HG03196 (cell line): ENCODE measurements around the gene NFIA.

Source experiments
- ATAC-seq: cut with Tn5 transposase; IDR thresholded peaks from one replicate; pipeline ENCODE4 v1.9.1; 2021; ENCODE audit not compliant: unreplicated experiment

Gene NFIA

GRCh38 chr1:61082311-61083012 is at the start of gene NFIA:
TSS of gene NFIA (plus strand) at chr1:61082561.
- ATAC-seq = no peak

GRCh38 chr1:61035880-61036279 is 46.5 kb upstream of the NFIA start:
- ATAC-seq = no peak

GRCh38 chr1:61042466-61043009 is 39.8 kb upstream of the NFIA start:
- ATAC-seq = no peak

GRCh38 chr1:61043010-61043820 is 39.1 kb upstream of the NFIA start:
- ATAC-seq = peak; percentile 61

DNA sequence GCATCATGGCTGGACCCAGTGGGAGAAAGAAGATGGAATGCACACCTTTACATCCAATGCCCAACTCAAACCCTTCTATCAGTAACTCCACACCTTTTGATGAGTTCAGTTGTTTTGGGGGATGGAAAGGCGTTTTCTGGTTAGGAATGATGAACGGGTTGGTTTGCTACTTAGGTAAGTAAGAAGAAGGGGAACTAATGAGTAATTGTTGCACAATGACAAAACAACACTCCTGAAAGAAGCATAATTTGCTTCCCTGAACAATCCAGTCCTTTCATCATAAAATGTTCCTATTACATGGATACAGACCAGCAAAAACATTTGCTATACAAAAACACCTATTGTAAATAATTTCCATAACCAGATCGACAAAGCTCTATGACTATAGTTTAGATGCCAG is 35.9 kb upstream of the NFIA start:
- ATAC-seq = no peak

- ATAC-seq = no peak
Measured at GRCh38 chr1:61047061-61047460, 35.3 kb upstream of the NFIA start.

- ATAC-seq = peak; percentile 70
Measured at GRCh38 chr1:61049850-61050540, 32.4 kb upstream of the NFIA start.

GRCh38 chr1:61050541-61051442 is 31.6 kb upstream of the NFIA start:
- no peak for ATAC-seq

DNA sequence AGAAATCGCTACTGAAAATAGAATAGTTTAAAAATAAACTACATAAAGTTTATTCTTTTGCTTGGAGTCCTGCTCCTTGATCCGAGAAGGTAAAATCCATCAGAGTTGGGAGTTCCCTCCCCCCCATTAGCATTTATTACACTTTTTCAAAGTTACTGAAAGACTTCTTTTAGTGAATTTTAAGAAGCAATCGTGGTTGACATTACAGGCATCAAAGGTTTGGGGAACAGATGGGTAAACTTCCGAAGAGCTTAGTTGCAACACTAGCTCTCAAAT is 31.0 kb upstream of the NFIA start:
- ATAC-seq = no peak

GRCh38 chr1:61051719-61052394 is 30.5 kb upstream of the NFIA start:
- no peak for ATAC-seq

- no peak for ATAC-seq
Measured at GRCh38 chr1:61052395-61053225, 29.8 kb upstream of the NFIA start.

DNA sequence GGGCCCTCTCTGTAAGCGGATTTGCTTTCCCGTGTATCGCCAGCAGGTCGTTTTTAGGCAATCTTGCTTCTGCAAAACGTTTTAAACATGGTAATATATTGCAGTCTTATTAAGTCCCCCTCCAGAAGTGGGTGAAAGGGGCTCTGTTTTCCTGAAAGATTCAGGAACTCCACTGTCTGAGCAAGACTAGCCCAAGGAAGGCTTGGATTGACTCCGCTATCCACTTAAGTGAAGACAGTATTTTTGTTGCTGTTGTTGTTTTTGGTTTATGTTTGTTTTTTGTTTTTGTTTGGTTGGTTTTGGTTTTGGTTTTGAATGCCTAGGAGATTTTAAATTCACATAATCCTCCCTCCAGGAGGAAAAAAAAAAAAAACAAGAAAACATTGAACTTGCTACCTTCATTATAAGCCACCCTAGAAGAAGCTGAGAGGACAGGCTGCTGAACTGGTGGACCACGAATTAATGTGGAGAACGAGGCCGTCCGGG is 29.1 kb upstream of the NFIA start:
- ATAC-seq = no peak

DNA sequence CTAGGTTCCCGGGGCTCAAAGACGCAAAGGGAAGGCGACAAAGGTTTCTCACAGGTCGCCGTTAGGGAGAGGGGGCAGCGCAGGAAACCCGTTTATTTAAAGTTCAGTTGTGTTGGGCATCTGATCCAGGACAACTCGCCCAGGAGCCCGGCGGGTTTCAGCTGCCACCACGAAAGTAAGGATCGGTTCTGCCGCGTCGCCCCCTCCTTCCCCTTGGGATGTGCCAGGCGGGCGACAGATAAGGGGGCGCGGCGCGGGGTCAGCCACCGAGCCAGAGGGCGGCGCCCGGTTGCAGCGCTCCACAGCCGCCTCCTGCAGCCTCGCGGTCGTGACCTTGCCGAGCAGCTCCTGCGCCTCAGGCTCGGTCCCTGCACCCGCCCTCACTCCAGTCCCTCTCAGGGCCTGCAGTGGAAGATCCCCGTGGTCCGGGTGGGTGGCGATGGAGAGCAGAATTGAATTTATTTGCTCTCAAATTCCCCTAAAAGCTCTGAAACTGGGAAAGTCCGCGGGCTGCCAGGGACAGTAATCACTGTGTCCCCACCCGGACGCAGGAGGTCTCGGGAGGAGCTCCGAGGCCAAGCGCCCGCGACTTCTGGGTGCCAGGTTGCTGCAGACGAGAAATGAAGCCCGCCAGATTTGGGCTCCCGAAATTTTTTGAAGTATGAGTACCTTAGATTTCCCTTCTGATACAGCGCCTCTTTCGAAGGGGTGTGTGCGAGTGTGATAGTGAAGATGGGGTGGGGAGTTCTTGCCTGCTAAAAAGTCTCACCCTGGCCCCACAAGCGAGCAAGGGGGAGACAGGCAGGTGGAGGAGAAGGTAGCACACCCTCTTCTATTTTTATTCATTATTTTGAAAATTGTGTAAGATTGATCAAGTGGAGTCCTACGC is 28.4 kb upstream of the NFIA start:
- ATAC-seq = no peak

DNA sequence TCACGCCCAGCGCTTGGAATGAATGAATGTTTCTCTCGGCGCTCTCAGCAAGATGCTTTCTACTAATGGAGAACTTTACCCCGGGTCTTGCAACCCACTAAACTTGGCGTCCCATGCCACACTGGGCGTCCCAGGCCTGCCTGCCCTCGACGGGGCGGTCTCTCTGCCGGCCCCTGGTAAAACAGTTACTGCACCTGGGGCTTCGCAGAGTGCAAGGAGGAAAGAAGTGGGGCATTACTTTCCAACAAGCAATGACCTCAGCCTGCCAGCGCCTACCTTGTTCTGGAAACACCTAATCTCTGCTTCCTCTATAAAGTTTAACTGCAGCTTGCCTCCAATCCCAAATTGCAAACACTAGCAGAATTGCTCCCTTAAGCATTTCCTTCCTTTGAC is 27.8 kb upstream of the NFIA start:
- no peak for ATAC-seq

DNA sequence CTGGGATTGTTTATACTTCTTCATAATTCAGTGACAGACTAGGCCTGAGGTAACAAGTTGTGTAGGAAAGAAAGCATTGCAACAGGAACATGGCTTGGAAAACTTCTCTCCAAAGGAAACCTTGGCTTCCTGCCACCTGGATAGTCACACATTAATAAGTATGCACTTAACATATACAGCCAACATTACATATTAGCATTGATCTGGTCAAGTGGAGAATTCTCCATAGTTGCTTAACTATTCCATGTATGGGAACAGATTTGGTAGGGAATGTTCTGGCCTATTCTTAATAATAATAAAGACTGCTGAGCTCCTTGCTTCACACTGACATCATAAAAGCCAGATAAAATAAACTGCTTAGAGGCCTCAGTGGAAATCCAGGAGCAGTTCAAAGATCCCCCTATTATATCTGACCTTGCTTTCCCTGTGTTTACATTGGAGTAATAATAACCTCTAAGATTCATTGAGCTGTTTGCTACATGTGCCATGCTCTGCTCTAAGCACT is 27.2 kb upstream of the NFIA start:
- ATAC-seq = no peak

DNA sequence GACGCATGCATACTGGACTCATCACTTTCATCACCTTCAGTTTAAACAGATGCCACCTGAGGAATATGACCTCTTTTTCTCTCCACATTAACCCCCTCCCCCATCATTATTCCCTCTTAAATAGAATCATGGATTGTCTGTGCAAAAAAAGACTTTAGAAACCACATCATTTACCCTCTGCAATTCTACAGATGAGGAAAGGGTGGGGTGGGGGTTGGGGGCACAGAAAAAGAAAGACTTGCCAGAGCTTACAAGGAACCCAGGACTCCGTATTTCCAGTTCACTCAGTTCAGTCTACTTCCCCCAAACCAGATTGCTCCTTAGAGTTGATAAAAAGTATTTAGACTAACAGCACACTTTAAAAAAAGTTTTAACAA is 26.2 kb upstream of the NFIA start:
- ATAC-seq = no peak

GRCh38 chr1:61056573-61057439 is 25.6 kb upstream of the NFIA start:
- no peak for ATAC-seq
